KMS-11 (cell line): Measurements from ENCODE around the gene YAF2.

Experiments used
- H2AFZ ChIP-seq: fragments of 200-600 bp; sonication (generic); 2 replicates; pipeline ENCODE4 v1.6.1; 2016; ENCODE audit warnings: antibody characterized with exemption, mixed run types, low read depth
- H3K27ac ChIP-seq: fragments of 200-600 bp; sonication (generic); 2 replicates; pipeline ENCODE4 v1.6.1; 2016; ENCODE audit warnings: mild to moderate bottlenecking, mixed run types
- H3K27me3 ChIP-seq: fragments of 200-600 bp; sonication (generic); 2 replicates; pipeline ENCODE4 v1.6.1; 2017; ENCODE audit warnings: mild to moderate bottlenecking, low read depth, mixed run types, moderate library complexity; ENCODE audit not compliant: insufficient read depth
- H3K36me3 ChIP-seq: fragments of 200-600 bp; sonication (generic); 2 replicates; pipeline ENCODE4 v1.6.1; 2017; ENCODE audit warnings: mild to moderate bottlenecking, mixed run types; ENCODE audit not compliant: insufficient read depth
- H3K4me1 ChIP-seq: fragments of 200-600 bp; sonication (generic); 2 replicates; pipeline ENCODE4 v1.6.1; 2016; ENCODE audit warnings: mild to moderate bottlenecking, low read depth, mixed run types; ENCODE audit not compliant: poor library complexity, severe bottlenecking
- H3K4me2 ChIP-seq: fragments of 200-600 bp; sonication (generic); 2 replicates; pipeline ENCODE4 v1.7.0; 2016; ENCODE audit warnings: mild to moderate bottlenecking, mixed run types
- H3K4me3 ChIP-seq: fragments of 200-600 bp; sonication (generic); IDR thresholded peaks from 2 replicates; pipeline ENCODE4 v1.6.1; 2017; ENCODE audit warnings: low read depth, low read length, mixed read lengths; ENCODE audit not compliant: insufficient read depth
- H3K79me2 ChIP-seq: fragments of 200-600 bp; sonication (generic); 2 replicates; pipeline ENCODE4 v1.6.1; 2016; ENCODE audit warnings: low read depth, mixed run types; ENCODE audit not compliant: insufficient read depth
- H3K9ac ChIP-seq: fragments of 200-600 bp; sonication (generic); 2 replicates; pipeline ENCODE4 v1.6.1; 2016; ENCODE audit warnings: mild to moderate bottlenecking, mixed run types
- H4K20me1 ChIP-seq: fragments of 200-600 bp; sonication (generic); 2 replicates; pipeline ENCODE4 v1.6.1; 2016; ENCODE audit warnings: mild to moderate bottlenecking, mixed run types; ENCODE audit not compliant: insufficient read depth
- TF ChIP-seq, protein P1 (sequence below): fragments of 200-600 bp; sonication (generic); conservative IDR thresholded peaks from 2 replicates; pipeline ENCODE4 v1.6.1; 2017; ENCODE audit warnings: low read depth, mild to moderate bottlenecking, antibody characterized with exemption, low read length, moderate library complexity, mixed read lengths

The YAF2 gene

DNA sequence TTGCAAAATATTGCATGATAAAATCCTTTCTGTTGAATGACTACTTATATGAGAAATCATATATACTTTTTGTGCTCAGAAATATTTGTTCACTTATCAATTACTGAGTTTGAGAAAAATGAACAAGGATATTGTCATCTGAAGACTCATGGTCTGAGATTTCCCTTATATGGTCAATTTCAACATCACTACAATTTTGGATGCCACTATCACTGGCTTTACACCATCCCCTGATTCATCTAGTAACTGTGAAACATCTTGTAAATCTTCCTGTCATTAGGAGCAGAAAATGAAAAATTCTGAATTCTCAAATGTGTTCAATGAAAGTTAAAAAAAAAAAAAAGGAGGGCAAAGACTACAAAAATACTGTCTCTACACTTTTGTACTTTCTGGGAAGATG lies 71.5 kb downstream of the YAF2 start:
- Histone ChIP-seq H3K36me3 (no peaks in the 10 kb centered on the region), H3K27me3 (no peaks in the 10 kb centered on the region), H3K4me2 (no peak overlapping the region), H3K4me1 (no peaks in the 10 kb centered on the region), H4K20me1 (no peaks in the 10 kb centered on the region), H3K79me2 (no peaks in the 10 kb centered on the region), H3K27ac (no peak overlapping the region), H3K4me3 (no peak overlapping the region), H2AFZ (no peak overlapping the region), H3K9ac (no peak overlapping the region)
- TF ChIP-seq, protein P1, sequence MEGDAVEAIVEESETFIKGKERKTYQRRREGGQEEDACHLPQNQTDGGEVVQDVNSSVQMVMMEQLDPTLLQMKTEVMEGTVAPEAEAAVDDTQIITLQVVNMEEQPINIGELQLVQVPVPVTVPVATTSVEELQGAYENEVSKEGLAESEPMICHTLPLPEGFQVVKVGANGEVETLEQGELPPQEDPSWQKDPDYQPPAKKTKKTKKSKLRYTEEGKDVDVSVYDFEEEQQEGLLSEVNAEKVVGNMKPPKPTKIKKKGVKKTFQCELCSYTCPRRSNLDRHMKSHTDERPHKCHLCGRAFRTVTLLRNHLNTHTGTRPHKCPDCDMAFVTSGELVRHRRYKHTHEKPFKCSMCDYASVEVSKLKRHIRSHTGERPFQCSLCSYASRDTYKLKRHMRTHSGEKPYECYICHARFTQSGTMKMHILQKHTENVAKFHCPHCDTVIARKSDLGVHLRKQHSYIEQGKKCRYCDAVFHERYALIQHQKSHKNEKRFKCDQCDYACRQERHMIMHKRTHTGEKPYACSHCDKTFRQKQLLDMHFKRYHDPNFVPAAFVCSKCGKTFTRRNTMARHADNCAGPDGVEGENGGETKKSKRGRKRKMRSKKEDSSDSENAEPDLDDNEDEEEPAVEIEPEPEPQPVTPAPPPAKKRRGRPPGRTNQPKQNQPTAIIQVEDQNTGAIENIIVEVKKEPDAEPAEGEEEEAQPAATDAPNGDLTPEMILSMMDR, result no peak

DNA sequence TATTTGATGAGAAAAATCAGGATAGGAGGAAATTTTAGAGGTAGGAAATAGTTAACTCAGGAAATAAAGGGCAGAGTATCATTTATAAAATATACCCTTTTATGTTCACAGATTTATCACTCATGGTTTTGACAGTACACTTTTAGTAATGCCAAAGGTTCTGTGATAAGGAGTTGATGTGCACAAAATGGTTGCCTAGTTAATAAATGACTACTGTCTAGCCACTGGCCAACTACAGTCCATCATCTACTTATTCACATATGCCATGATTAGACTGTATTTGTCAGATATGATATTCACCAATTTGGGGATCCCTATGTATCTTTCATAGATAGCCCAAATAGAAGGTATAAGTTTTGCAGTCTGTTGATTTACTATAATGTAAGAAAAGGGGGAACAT lies 74.1 kb downstream of the YAF2 start:
- no peaks in the 10 kb centered on the region for H4K20me1 ChIP-seq
- H3K27ac ChIP-seq, result no peak overlapping the region
- H3K36me3 ChIP-seq, result no peaks in the 10 kb centered on the region
- no peak overlapping the region for H3K4me2 ChIP-seq
- TF ChIP-seq, protein P1, result no peak
- H3K79me2 ChIP-seq, result no peaks in the 10 kb centered on the region
- no peaks in the 10 kb centered on the region for H3K27me3 ChIP-seq
- no peak overlapping the region for H3K9ac ChIP-seq
- H3K4me1 ChIP-seq, result no peaks in the 10 kb centered on the region
- H3K4me3 ChIP-seq, result no peak overlapping the region
- no peak overlapping the region for H2AFZ ChIP-seq

DNA sequence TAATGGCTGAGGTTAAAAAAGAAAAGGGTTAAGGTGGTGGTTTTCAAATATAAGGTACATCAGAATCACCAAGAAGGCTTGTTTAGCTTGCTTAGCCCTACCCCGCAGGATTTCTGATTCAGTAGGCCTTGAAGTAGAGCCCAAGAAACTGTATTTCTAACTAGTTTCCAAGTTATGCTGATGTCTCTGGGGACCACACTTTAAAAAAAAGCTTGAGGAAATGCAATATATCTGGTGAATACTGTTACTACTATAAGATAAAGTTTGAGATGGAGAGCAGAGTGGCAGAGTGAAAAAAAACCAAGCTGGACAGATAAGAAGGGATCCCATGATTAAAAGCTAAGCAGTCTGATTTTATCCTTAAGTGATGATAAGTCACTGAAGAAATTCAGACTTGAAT lies 75.1 kb downstream of the YAF2 start:
- Histone ChIP-seq H2AFZ (no peak overlapping the region), H4K20me1 (no peaks in the 10 kb centered on the region), H3K27ac (no peak overlapping the region), H3K79me2 (no peaks in the 10 kb centered on the region), H3K36me3 (no peaks in the 10 kb centered on the region), H3K4me2 (no peak overlapping the region), H3K9ac (no peak overlapping the region), H3K4me3 (no peak overlapping the region), H3K27me3 (no peaks in the 10 kb centered on the region), H3K4me1 (no peaks in the 10 kb centered on the region)
- TF ChIP-seq, protein P1, result no peak

DNA sequence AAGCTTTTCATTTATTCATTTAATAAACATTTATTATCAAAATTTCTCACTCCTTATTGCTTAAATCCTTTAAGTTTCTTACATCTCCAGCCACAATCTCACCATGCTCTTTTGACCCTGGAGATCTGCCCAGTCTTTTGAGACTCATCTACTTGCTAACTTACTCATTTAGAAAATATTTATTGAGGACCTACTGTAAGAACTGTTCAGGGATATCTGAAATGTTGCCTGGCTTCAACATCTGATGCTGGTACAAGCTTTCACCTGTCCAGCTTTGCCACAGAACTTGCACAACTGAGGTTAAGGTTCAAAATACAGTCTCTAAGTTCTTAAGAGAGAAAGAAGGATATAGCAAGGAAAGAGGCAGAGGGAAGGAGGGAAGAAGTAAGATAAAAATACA lies 75.9 kb downstream of the YAF2 start:
- H3K27ac ChIP-seq, result no peak overlapping the region
- no peaks in the 10 kb centered on the region for H3K27me3 ChIP-seq
- H3K36me3 ChIP-seq, result no peaks in the 10 kb centered on the region
- H4K20me1 ChIP-seq, result no peaks in the 10 kb centered on the region
- H3K4me2 ChIP-seq, result no peak overlapping the region
- no peak overlapping the region for H2AFZ ChIP-seq
- no peaks in the 10 kb centered on the region for H3K4me1 ChIP-seq
- H3K79me2 ChIP-seq, result no peaks in the 10 kb centered on the region
- H3K9ac ChIP-seq, result no peak overlapping the region
- TF ChIP-seq, protein P1, result no peak
- no peak overlapping the region for H3K4me3 ChIP-seq

DNA sequence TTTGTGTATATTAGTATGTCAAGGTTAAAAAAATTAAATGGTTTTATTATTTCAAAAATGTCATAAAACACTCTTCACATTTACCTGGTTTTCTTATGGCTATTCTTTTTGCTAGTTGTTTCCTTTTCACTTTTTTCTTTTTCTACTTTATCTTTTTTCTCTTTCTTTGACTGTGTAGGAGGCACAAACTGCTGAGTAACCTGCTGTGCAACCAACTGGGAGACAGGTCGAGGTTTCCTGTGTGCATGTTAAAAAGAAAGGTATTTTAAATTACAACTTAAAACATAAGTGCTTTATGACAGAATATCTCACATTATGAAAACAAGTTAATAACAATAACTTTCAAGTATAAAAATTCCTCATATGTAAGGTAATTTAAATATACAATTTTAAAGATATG lies 76.5 kb downstream of the YAF2 start:
- no peak overlapping the region for H3K4me2 ChIP-seq
- no peak overlapping the region for H3K27ac ChIP-seq
- TF ChIP-seq, protein P1, result no peak

More for the DNA sequence above, 76.5 kb downstream of the YAF2 start:
- H3K79me2 ChIP-seq, result no peaks in the 10 kb centered on the region
- no peaks in the 10 kb centered on the region for H4K20me1 ChIP-seq
- no peak overlapping the region for H3K9ac ChIP-seq
- H3K27me3 ChIP-seq, result no peaks in the 10 kb centered on the region
- no peaks in the 10 kb centered on the region for H3K36me3 ChIP-seq
- H2AFZ ChIP-seq, result no peak overlapping the region
- H3K4me3 ChIP-seq, result no peak overlapping the region
- no peaks in the 10 kb centered on the region for H3K4me1 ChIP-seq
